Activated B cell treated with CpG ODN at 0.5 μM for 24 hours (primary cell): ENCODE results near the gene PRR22. TPM values are rescaled to one million over a fixed set of nuclear protein-coding genes. Genes with fewer than 3 reads are reported as not detected.

Source experiments
- ATAC-seq: fragments of 200-7000 bp; cut with Tn5 transposase; one replicate; pipeline ENCODE4 v1.10.0; 2021; ENCODE audit warnings: low read depth, mild to moderate bottlenecking, moderate library complexity
- CTCF ChIA-PET: fragments of 350-600 bp; sonication (Branson Sonifier 250); formaldehyde crosslinking; loops from one replicate; lab custom pipeline; 2021; ENCODE audit warnings: antibody characterized with exemption; lab: Charles Lee
- POLR2A ChIA-PET: fragments of 350-600 bp; sonication (Branson Sonifier 250); formaldehyde crosslinking; loops from one replicate; lab custom pipeline; 2021; ENCODE audit warnings: antibody characterized with exemption; lab: Charles Lee
- DNase-seq: peaks from one replicate; pipeline ENCODE4 v3.0.0; 2022
- H3K27ac Mint-ChIP-seq: one replicate; pipeline ENCODE4 v1.8.0; 2020; ENCODE audit warnings: mixed read lengths
- H3K27me3 Mint-ChIP-seq: one replicate; pipeline ENCODE4 v1.8.0; 2021; ENCODE audit warnings: mixed read lengths
- H3K36me3 Mint-ChIP-seq: one replicate; pipeline ENCODE4 v1.8.0; 2021; ENCODE audit warnings: low read depth, mixed read lengths
- H3K4me1 Mint-ChIP-seq: one replicate; pipeline ENCODE4 v1.8.0; 2021; ENCODE audit warnings: mixed read lengths
- H3K4me3 Mint-ChIP-seq: one replicate; pipeline ENCODE4 v1.8.0; 2020; ENCODE audit warnings: mild to moderate bottlenecking, mixed read lengths
- H3K9me3 Mint-ChIP-seq: one replicate; pipeline ENCODE4 v1.8.0; 2020; ENCODE audit warnings: mixed read lengths
- intact Hi-C: fragments of 100-400 bp; cut with micrococcal nuclease; formaldehyde crosslinking; loops from one replicate; pipeline ENCODE4 v1.15.1; 2024
- total RNA-seq: library from RNA; stranded (reverse); gene quantifications from 2 replicates; pipeline ENCODE4 v1.2.3, GENCODE V29; 2022
- TF ChIP-seq, protein P1 (sequence below): fragments of 200-600 bp; IDR thresholded peaks from one replicate; pipeline ENCODE4 v1.8.0; 2022; ENCODE audit warnings: antibody characterized with exemption, mild to moderate bottlenecking

The PRR22 gene
- total RNA-seq, 1 donor from 2014 or later = 9.8 TPM

GRCh38 chr19:5803441-5803751 lies 18.9 kb upstream of the PRR22 start:
- no peak overlapping the region for H3K27ac Mint-ChIP-seq
- H3K36me3 Mint-ChIP-seq = no peaks in the 10 kb centered on the region
- peaks cover 26% of the 10 kb centered on the region for H3K27me3 Mint-ChIP-seq
- H3K9me3 Mint-ChIP-seq = no peaks in the 10 kb centered on the region
- peaks cover 24% of the 10 kb centered on the region for H3K4me1 Mint-ChIP-seq
- intact Hi-C loops = no loop called here
- TF ChIP-seq, protein P1, sequence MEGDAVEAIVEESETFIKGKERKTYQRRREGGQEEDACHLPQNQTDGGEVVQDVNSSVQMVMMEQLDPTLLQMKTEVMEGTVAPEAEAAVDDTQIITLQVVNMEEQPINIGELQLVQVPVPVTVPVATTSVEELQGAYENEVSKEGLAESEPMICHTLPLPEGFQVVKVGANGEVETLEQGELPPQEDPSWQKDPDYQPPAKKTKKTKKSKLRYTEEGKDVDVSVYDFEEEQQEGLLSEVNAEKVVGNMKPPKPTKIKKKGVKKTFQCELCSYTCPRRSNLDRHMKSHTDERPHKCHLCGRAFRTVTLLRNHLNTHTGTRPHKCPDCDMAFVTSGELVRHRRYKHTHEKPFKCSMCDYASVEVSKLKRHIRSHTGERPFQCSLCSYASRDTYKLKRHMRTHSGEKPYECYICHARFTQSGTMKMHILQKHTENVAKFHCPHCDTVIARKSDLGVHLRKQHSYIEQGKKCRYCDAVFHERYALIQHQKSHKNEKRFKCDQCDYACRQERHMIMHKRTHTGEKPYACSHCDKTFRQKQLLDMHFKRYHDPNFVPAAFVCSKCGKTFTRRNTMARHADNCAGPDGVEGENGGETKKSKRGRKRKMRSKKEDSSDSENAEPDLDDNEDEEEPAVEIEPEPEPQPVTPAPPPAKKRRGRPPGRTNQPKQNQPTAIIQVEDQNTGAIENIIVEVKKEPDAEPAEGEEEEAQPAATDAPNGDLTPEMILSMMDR = no peak
- ATAC-seq (no peak), DNase-seq (no peak)
- CTCF ChIA-PET = interaction anchor here (0.7 to 1.7 kb wide), 13 partner anchors 10 to 248 kb away, joined by 3 to 21 read pairs (median 6); partner anchors contain the start of genes DUS3L and NDUFA11
- peak overlapping the region; percentile 60 for H3K4me3 Mint-ChIP-seq
- POLR2A ChIA-PET = interaction anchor here (0.5 to 1.7 kb wide), 6 partner anchors 13 to 178 kb away, joined by 3 to 13 read pairs (median 8); partner anchors contain the start of genes DUS3L, RANBP3 and VMAC

DNA sequence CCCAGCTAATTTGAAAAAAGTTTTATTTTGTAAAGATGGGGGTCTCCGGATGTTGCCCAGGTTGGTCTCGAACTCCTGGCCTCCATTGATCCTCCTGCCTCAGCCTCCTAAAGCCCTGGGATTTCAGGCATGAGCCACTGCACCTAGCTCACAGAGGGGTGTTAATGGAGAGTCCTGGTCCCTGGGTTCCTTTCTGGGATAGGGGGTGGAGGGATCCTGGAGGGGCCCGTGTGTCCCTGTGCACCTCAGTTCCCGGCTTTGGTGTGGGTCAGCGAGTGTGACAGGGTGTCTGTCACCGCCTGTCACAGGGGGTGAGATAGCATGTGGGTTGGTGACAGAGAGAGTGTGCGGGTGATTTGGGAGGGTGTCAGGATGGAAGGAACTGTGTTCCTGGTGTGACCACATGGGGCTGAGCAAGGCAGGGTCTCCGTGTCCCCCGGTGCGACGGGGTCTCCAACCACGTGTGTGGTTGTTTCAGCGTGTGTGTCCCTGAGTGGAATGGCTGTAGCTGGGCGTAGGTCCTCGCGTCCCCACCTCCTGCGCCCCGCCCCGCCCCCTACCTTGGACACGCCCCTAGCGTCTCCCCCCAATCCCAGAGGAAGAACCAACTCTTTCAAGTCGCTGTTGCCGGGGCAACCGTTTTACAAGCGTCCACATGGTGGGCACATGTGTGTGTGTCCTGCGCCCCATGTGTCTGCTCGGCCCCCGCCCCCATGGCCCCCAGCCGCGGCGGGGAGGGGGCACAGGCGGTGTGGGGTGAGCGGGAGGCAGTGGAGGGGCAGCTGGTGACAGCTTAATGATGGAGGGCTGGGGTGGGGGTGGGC lies 17.5 kb upstream of the PRR22 start:
- CTCF ChIA-PET = no interaction called here
- Mint-ChIP-seq H3K27me3 (peaks cover 28% of the 10 kb centered on the region), H3K27ac (no peak overlapping the region), H3K36me3 (no peaks in the 10 kb centered on the region), H3K9me3 (no peaks in the 10 kb centered on the region), H3K4me3 (no peak overlapping the region), H3K4me1 (peaks cover 24% of the 10 kb centered on the region)
- no peak for ATAC-seq
- intact Hi-C loops = no loop called here
- POLR2A ChIA-PET = interaction anchor here (0.9 kb wide), 1 partner anchor 10 kb away, joined by 4 read pairs; no protein-coding TSS in a partner anchor
- no peak for DNase-seq
- TF ChIP-seq, protein P1 = no peak

DNA sequence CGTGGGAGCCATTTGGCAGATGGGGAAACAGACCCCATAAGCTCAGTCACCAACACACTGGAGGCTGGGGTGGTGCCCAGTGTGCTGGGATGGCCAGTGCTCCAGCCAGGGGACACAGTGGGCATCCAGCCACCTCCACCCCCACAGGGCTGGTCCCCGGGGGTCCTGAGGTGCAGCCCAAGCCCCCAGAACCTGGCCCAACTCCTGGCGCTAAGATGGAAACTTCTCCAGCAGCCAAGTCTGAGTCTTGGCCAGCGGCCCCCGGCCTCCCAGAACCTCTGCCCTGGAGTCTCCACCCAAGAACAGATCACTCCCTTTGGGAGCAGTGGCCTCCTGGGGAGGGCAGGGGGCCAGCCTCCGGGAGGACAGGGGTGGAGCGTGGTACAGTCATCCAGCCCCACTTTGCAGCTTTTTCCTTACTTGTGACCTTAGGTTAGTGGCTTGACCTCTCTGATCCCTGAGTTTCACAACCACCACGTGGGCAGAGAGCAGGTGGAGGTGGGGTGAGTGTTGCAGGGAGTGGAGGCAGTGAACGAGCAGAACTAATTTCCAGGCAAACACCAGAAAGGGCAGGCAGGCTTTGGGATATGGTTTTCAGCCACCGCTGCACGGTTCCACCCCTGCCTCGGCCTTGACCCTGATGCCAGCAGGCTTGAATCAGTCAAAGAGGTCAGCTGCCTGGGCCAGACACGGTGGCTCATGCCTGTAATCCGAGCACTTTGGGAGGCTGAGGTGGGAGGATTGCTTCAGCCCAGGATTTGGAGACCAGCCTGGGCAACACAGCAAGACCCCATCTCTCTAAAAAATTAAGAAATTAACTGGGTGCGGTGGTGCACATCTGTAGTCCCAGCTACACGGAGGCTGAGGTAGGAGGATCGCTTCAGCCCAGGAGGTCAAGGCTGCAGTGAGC lies 16.1 kb upstream of the PRR22 start:
- H3K4me3 Mint-ChIP-seq = no peak overlapping the region
- no peaks in the 10 kb centered on the region for H3K36me3 Mint-ChIP-seq
- ChIA-PET CTCF (no interaction called here), POLR2A (no interaction called here)
- peaks cover 29% of the 10 kb centered on the region for H3K27me3 Mint-ChIP-seq
- DNase-seq = no peak
- H3K9me3 Mint-ChIP-seq = no peaks in the 10 kb centered on the region
- peaks cover 24% of the 10 kb centered on the region for H3K4me1 Mint-ChIP-seq
- TF ChIP-seq, protein P1 = no peak
- intact Hi-C loops = no loop called here
- ATAC-seq = no peak
- H3K27ac Mint-ChIP-seq = no peak overlapping the region

DNA sequence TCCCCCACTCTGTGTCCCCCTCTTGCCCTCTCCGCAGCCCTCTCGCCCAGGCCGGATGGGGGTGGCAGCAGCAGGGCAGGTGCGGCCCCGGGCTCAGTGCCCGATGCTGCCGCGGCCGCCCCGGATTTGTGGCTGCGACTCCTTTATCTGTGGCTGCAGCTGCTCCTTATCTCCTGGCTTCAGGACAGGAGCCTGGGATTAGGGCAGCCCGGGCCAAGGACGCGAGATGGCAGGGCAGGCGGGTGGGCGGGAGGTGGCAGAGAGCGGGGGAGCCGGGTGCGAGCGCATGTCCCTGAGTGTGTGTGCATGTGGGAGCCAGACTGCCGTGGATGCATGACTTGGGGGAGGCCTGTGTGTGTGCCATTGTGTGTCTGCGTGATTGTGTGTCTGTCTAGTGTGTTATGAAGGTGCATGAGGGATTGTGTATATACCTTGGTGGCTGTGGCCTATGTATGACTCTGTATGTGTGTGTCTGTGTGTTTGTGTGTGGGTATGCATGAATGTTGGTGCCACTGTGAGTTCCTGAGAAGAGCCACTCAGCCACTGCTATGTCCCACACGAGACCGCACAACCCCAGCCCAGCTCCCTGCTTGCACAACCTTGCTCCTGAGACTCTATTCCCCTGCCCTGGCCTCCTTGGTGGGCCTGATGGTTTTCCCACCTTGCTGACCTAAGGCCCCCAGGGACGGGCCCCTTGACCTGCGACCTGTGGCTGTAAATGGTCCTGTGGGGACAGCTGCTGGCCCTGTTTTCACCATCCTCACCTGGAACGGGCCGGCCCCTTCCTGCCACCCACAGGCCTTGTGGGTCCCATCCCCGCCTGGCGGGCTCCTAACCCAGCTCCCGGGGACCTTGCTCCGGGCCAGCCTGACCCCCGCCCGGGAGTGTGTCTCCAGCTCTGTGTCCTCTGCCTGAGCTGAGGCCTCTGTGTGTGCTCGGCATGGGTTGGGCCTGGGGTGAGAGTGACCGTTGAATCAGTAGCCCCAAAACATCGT lies 15.0 kb upstream of the PRR22 start:
- POLR2A ChIA-PET = no interaction called here
- Mint-ChIP-seq H3K27me3 (peaks cover 29% of the 10 kb centered on the region), H3K36me3 (no peaks in the 10 kb centered on the region), H3K4me1 (peaks cover 21% of the 10 kb centered on the region), H3K4me3 (no peak overlapping the region), H3K27ac (no peak overlapping the region), H3K9me3 (no peaks in the 10 kb centered on the region)
- CTCF ChIA-PET = no interaction called here
- TF ChIP-seq, protein P1 = no peak
- DNase-seq (no peak), ATAC-seq (no peak)
- intact Hi-C loops = no loop called here
